ENCODE results near the gene LRRC8E. TPM values are rescaled to one million over a fixed set of nuclear protein-coding genes. Genes with fewer than 3 reads are reported as not detected.
A peak's percentile ranks its signal among the peaks of the same experiment; 100 is the strongest.
"Not testable (repeated sequence)": the region's sequence is repeated elsewhere in the genome, so short reads cannot be mapped to it uniquely, and the experiment has no call there.

LRRC8E gene
- total RNA-seq, 1 experiment from 2014 or later = 2.6 TPM

DNA sequence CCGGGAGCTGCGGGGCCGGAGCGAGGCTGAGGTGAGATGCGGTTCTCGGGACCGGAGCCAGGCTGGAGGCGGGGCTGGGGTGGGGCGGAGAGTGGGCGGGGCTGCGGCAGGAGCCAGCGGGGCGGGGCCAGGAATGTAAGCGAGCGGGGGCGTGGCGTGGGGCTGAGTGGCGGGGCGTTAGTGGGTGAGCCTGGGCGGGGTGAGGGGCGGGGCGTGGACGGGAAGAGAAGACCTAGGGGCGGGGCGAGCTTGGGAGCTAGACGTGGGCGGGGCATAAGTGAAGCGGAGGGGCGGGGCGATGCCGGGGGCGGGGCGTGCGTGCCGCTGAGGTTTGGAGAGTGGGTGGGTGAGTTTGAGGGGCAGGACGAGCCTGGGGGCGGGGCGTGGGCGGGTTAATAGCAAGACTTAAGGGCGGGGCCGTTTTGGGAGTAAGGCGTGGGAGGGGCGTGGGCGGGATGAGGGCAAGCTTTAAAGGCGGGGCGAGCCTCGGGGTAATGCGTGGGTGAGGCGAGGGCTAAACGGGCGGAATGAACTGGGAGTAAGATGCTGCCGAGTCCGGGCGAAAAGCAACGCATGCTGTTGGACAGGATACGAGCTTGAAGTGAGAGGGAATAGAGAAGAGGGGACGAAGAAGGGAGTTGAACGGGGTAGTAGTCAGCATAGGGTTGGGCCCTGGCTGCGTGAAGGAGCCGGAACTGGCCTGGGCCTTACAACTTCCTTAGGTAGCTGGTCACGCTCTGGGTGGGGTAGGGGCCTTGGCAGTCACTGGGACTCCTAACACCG, 32.4 kb downstream of the LRRC8E start:
- peak; percentile 91 for DNase-seq (ENCODE audit: low spot score)

DNA sequence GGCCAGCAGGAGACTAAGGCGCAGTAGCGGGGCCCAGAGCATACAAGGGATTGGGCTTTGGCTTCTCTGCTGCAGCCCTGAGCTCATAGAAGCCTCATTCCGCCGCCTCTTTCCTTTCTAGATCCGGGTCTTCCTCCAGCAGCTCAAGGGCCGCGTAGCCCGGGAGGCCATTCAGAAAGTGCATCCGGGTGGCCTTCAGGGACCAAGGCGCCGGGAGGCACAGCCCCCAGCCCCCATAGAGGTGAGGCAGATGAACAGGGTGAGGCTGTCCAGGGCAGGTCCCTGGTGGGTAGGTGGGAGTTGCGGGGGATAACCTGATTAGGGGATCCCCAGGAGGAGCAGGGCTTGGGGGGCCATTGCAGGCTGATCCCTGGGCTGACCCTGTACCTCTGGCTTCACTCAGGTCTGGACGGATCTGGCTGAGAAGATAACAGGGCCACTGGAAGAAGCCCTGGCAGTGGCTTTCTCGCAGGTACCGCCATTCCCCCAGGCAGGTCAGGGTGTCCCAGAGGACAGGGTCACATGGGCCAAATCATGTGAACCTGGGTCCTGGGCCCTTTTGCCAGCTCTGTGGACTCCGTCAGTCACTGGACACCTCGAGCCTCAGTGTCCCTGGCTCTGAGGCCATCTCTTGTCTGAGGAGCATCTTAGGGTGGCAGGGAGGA, 33.1 kb downstream of the LRRC8E start:
- no peak for DNase-seq (ENCODE audit: low spot score)

DNA sequence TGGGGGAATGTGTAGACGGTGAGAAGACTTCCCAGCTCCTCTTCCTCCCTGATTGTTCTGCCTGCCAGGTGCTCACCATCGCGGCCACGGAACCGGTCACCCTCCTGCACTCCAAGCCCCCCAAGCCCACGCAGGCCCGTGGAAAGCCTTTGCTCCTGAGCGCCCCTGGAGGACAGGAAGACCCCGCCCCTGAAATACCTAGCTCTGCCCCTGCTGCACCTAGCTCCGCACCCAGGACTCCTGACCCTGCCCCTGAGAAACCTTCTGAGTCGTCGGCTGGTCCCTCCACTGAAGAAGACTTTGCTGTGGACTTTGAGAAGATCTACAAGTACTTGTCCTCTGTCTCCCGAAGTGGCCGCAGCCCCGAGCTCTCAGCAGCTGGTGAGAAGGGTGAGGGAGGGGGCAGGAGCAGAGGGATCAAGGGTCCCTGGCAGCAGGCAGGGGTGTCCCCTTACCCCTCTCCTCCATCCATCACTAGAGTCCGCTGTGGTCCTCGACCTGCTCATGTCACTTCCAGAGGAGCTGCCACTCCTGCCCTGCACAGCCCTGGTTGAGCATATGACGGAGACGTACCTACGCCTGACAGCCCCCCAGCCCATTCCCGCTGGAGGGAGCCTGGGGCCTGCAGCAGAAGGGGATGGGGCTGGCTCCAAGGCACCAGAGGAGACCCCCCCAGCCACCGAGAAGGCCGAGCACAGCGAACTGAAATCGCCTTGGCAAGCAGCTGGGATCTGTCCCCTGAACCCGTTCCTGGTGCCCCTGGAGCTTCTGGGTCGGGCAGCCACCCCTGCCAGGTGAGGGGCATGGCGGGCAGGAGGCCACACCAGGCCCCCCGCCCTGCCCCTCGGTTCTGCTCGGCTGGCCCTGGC, 33.9 kb downstream of the LRRC8E start:
- DNase-seq (ENCODE audit: low spot score) = no peak

DNA sequence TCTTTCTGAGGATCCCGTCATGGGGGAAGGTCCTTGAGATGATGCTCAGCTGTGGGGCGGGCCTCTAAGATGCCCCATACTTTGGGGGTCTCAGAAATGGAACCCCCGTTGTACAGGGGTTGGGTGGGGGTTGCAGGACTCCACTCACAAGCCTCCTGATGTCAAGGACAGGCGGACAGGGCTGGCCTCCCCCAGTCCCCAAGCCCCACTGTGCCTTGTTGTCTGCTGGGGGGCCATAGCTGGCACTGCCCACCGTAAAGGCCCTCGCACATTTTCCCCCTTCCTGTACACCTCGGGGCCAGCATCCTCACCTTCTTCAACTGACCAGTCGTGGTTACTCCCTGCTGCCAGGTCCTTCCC, 34.5 kb downstream of the LRRC8E start:
- no peak for DNase-seq (ENCODE audit: low spot score)

DNA sequence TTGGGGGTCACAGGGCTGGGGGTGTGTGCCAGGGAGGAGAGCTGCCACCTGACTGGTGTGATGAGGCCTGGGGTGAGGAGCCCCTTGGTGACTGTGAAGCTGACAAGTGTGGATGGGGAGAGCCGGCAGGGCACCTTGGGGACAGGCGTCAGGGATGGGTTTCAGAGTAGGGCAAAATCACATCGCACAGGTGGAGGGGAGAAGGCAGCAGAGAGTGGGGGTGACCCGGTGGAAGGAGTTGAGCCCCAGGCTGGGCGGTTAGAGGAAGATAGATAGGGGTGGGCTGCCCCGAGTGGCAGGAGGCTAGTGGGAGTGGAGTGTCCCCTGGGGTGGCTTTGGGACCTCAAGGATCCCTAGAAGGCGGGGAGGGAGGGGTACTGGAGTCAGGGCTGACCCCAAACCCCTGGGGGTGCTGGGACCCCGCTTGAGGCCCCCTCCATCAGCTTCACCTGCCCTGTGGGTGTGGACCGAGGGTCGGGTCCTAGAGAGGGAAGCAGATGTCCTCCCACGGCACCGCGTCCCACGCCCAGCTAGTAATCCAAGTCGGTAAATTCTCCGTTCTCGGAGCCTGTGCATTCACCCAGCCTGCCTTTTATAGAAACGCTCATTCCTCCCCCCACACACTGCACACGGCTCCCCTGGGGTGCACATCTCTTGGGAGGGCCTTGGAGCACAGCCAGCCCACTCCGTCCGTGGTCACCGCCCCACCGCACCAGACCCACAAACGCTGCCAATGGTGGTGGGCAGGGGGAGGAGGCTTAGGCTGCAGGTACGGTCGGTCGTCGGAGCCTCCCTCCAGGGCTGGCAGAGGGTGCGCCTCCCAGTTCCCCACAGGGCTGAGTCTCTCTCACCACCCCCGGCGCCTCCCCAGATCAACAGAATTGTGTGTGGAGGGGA, 35.2 kb downstream of the LRRC8E start:
- no peak for DNase-seq (ENCODE audit: low spot score)

DNA sequence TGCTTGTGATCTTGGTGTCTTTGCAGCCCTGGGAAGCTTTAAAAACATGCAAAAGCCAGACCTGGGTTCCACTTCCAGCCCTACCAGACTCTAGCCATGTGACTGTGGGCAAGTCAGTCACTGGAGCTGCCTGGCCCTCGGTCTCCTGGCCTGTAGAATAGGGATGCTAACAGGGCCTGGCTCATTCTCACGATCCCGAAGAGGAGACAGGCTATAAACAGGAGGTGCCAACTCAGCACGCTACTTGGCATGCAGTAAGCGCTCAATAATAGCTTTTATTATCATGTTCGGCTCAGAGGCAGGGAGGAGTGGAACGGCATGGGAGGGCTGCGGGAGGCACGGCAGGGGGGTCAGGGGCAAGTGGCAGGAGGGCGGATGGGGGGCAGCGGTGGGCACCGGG, 35.9 kb downstream of the LRRC8E start:
- no peak for DNase-seq (ENCODE audit: low spot score)

DNA sequence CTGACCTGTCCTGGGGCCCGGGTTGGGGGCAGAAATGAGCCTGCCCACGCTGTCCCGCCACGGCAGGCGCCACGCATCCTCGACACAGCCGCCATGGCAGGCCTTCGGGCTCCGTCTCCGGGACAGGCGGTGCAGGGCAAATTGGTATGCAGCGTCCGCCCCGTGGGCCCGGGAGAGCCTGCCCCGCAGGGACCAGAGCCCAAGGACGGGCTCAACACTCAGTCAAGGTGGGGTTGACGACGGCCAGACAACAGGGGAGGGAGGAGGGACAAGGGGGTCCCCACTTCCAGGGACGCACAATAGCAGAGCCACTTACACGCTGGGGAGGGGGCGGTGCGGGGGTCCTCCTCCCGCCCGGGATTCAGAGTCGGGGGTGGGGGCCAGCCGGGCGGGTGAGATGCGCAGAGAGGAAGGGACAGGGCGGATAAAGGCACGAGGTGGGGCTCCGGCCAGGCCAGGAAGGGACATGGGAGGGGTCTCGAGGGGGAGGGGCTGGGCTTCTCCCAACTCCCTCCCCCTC, 36.4 kb downstream of the LRRC8E start:
- no peak for DNase-seq (ENCODE audit: low spot score)

DNA sequence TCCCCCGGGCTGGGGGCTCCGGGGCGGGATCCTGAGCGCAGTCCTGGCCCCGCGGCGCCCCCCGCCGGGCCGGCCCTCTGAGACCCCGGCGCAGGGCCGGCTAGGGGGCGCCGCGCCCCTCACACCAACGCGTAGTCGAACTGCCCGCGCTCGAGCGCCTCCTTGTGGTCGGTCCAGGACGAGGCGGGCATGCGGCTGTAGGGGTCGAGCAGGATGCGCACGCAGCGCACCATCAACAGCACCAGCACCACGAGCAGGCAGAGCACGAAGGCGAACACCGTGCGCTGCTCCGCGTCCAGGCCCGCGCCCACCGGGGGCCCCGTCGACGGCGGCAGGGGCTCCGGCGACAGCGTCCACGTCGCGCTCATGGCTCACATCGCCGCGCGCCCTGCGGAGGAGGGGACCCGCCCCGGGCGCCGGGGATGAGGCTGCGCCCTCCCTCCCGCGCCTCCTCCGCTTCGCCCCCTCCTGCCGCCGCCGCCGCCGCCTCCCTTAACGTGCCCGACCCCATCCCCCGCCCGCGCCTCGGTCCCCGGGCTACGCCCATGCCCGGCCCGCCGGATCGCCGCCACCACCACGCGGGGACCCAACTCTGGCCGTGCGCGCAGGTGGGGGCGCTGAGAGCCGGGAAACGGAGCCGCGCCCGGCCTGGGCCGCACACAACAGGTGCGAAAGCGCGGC, 37.0 kb downstream of the LRRC8E start:
- peak; percentile 81 for DNase-seq (ENCODE audit: low spot score)

DNA sequence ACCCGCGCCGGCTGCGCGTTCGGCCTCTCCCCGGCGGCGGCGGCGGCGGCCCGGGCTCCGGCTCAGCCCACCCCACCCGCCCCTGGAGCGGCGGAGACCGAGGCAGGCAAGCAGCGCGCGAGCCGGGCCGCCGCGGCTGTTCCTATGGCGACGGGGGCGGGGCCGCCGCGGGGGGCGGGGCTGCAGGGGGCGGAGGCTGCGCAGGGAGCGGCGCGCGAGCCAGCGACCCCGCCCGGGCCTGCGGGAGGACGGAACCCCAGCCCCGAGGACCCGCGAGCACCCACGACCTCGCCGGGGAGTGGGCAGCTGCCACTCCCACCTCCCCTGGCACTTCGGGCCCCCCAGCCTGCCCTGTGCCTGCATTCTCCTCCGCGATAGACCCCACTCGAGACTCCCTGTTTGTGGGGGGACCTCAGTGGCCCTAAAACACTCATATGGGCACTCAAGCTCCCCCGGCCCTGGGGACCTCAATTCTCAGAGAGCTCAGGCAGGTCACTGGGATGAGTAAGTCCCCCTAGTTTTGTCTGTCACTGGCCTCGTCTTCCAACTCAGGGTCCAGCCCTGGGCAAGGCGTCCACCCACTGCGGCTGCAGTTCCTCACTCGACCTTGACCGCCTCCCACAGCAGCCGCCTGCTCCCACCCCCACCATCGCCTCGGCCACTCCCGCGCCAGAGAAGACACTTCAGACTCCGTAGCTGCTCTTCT, 37.9 kb downstream of the LRRC8E start, which contains the start of gene CTXN1:
CTXN1 (minus strand) TSS at position 115 of the 706 bp plus-strand sequence. CDS start 597 bp downstream, outside the sequence.
- no peak for DNase-seq (ENCODE audit: low spot score)

DNA sequence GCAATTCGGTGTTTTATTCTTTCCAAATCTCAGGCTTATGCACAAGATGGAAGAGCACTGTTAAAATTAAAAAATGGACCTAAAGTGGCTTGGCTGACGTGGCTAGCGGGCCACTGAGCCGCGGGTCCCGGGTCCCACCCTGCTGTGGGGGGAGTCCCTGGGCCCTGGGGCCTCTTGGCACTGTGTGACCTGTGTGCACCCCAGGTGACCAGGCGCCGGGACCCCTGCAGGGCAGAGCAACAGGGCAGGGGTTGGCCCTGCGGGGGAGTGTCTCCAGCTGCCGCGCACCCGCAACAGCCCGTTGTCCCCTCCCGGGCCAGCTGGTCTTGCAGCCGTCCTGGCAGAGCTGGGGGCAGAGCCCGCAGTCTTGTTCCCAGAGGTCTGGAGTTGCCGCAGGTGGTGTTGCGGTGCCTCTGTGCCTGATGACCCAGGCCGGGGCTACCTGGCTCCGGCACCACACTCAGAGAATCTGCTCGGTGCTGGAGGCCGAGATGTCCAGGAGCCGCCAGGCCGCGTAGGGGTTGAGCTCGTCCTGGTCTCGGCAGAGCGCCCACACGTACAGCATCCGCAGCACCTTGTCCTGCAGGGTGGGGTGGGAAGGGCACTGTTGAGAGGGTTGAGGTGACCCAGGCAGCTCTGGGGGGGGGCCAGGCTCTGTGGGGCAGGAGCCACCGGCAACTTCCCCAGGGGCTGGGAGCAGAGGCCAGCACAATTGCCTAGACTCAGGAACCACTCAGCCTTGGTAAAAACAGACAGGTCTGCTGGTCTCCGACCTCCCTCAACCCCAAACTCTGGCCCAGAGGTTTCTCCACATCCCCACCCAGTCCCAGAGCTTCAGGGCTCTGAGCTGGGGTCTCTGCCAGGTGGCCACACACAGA, 38.7 kb downstream of the LRRC8E start:
- no peak for DNase-seq (ENCODE audit: low spot score)

DNA sequence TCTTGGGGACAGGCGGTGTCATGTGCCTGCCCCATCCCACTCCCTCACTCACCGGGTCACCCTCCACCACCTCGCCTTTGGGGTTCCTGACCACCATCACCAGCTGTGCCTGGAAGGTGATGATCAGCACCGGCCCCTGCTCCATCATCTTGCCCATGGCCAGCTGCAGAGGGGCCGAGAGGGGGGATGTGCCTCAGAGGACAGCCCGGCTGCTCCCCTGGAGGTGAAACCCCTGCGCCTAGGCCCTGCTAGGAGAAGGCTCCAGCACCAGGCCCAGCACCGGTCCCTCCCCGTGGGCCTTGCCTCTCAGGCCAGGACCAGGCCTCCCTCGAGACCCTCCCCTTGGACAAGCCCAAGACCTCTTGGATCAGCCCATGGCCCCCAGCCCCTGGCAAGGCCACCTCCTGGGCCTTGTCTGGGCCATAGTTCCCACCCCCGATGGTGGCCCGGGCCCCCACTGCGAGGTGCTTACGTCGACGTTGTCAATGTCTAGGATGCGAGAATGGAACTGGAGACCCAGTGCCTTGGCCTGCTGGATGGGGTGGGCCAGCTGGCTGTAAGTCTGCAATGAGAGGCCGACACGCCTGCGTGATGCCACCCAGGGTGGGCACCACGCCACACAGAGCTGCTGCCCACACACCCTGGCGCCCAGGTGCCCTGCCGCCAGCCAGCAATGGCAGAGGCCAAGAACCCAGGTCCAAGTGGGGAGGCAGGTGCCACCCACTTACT, 39.5 kb downstream of the LRRC8E start:
- DNase-seq (ENCODE audit: low spot score) = no peak

DNA sequence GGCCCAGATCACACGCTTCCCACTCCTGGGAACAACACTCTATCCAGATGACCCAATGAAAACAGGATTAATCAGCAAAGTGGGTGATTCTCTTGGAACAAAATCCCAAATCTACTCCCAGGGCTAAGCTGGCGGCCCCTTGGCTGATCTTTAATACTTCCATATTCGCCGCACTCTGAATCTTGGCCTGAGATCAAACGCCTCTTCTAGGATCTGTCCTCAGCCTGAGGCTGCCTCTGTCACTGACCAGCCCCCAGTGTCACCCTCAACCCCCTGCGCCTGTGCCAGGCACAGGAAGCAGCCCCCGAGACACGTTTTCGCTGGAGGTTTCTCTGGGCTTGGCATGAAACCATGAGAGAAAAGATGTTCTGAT, 40.0 kb downstream of the LRRC8E start:
- DNase-seq (ENCODE audit: low spot score) = no peak

DNA sequence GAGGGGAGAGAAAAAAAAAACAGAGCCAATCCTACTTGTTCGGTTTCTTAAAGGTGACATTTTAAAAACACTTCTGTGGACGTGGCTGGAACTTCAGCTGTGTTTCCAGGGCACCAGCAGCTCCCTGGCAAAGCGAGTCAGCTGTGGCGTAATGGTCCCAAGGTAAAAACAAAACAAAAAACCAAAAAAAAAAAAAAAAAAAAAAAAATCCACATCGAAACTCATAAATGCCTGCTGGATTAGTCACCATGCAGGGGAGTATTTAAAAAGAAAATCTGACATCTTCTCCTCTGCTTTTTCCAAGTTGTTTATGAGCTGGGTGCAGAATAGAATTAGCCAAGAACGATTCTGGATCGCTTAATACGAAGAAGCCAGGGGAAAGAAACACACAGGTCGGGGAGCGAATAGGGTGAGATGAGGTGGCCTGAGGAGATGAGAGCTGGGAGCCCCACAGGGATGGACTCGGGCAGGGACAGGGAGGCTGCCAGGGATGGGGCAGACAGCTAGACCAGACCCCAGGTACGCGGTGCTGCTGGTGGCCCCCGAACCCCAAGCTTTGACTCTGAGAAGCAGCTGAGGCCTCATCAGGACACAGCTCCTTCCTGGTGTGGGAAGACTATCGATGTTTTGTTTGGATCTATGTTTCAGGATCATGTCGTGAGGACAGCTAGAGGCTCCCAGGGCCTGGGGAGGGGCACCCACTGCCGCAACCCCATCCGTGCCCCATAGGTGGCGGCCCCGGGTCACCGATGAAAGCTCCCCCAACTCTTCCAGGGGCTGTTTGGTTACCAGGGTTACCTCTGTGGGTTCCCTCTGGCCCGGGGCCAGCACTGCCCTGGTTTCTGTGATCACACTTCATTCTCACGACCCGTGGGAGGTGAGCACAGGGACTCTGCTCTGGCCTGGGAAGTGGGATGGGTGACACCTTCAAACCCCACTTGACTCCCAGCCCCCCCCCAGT, 40.7 kb downstream of the LRRC8E start:
- DNase-seq (ENCODE audit: low spot score) = peak; percentile 69

DNA sequence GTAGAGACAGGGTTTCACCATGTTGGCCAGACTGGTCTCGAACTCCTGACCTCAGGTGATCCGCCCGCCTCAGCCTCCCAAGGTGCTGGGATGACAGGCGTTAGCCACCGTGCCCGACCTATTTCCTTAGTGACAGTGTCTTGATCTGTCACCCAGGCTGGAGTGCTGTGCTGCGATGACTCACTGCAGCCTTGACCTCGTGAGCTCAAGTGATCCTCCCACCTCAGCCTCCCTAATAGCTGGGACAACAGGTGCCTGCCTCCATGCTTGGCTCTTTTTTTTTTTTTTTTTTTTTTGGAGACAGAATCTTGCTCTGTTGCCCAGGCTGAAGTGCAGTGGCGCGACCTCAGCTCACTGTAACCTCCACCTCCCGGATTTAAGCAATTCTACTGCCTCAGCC, 41.7 kb downstream of the LRRC8E start:
- not testable (repeated sequence) for DNase-seq (ENCODE audit: low spot score)

DNA sequence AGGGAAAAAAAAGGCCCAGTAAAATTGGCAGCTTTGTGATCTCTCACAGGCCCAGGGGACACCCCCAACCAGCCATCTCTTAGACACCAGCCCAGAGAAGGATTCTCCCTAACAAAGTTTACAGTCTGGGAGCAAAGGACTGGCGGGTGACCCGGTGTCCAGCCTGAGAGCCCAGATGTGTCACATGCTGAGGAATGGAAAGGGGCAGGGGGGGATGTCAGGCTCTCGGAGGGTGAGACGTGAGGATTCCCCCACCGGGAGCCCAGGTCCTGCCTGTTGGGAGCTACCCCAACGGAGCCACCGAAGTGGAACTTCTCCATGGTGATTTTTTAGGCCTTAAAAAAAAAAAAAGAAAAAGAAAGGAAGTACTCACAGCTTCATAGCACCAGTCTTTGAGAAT, 42.5 kb downstream of the LRRC8E start:
- no peak for DNase-seq (ENCODE audit: low spot score)

DNA sequence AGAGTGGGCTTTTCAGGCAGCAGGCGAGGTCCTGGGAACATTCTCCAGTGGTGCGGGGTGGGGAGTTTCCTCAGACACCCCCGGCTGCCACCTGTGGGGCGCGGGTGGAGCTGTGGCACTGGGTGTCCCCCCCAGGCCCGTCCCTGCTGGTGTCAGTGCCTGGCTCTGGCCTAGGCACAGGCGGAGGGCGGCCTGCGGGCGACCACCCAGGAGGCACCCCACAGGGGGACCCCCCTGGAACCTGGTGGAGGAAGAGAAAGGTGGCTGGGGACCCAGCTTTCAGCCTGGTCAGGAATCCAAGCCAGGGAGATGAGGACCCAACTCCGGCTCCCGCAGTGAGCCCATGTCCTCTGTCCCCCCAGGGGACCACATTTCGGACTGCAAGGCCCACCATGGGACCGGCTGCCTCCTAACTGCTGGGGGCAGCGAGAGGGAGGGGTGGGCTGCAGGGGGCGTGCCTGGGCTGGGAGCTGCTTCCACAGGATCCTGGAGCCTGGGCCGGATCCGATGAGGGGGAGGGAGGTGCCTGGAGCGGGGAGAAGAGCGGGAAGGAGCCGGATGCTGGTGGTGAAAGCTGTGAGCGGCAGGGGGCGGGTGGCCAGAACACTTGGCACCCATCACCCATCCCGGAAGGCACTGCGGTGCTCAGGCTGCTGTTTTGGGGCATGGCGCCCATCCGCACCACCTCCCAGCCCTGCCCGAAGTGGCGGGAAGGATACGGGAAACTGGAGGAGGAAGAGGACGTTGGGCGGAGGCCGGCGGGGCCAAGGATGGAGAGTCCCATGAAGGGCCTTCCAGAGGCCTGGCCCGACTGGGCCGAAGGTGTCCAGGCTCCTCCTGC, 43.1 kb downstream of the LRRC8E start:
- DNase-seq (ENCODE audit: low spot score) = no peak
